IMR-90 (cell line): ENCODE measurements around the gene PCNP.

Experiments used
- BHLHE40 ChIP-seq: fragments of 150-350 bp; IDR thresholded peaks from 2 replicates; pipeline ENCODE4 v1.6.1; 2016; ENCODE audit warnings: mild to moderate bottlenecking, low read depth, low read length
- CEBPB ChIP-seq: IDR thresholded peaks from 2 replicates; pipeline ENCODE4 v1.6.1; 2012; ENCODE audit warnings: low read depth, low read length, improper control_type of control experiment
- CHD1 ChIP-seq: IDR thresholded peaks from 2 replicates; pipeline ENCODE4 v1.6.1; 2012; ENCODE audit warnings: low read depth, low read length, improper control_type of control experiment
- CTCF ChIP-seq: conservative IDR thresholded peaks from 2 replicates; pipeline ENCODE4 v1.5.1; 2012; ENCODE audit warnings: mild to moderate bottlenecking, low read depth, low read length, improper control_type of control experiment
- MXI1 ChIP-seq: IDR thresholded peaks from 2 replicates; pipeline ENCODE4 v1.6.1; 2012; ENCODE audit warnings: low read depth, mild to moderate bottlenecking, low read length, moderate library complexity, borderline replicate concordance
- POLR2A ChIP-seq: IDR thresholded peaks from 2 replicates; pipeline ENCODE4 v1.6.1; 2012; ENCODE audit warnings: mild to moderate bottlenecking, low read depth, low read length
- RAD21 ChIP-seq: IDR thresholded peaks from 2 replicates; pipeline ENCODE4 v1.6.1; 2012; ENCODE audit warnings: low read length, improper control_type of control experiment
- RCOR1 ChIP-seq: IDR thresholded peaks from 2 replicates; pipeline ENCODE4 v1.6.1; 2012; ENCODE audit warnings: mild to moderate bottlenecking, low read length, improper control_type of control experiment; ENCODE audit not compliant: insufficient replicate concordance
- RFX5 ChIP-seq: IDR thresholded peaks from 2 replicates; pipeline ENCODE4 v1.8.0; 2012; ENCODE audit warnings: low read depth, mild to moderate bottlenecking, low read length, moderate library complexity
- SMC3 ChIP-seq: fragments of 150-350 bp; IDR thresholded peaks from 2 replicates; pipeline ENCODE4 v1.6.1; 2016; ENCODE audit warnings: low read depth, mild to moderate bottlenecking, antibody characterized with exemption, low read length, moderate library complexity
- TF ChIP-seq, protein P1 (sequence below): fragments of 150-350 bp; IDR thresholded peaks from 2 replicates; pipeline ENCODE4 v1.6.1; 2016; ENCODE audit warnings: low read depth, mild to moderate bottlenecking, low read length, moderate library complexity, borderline replicate concordance

DNA sequence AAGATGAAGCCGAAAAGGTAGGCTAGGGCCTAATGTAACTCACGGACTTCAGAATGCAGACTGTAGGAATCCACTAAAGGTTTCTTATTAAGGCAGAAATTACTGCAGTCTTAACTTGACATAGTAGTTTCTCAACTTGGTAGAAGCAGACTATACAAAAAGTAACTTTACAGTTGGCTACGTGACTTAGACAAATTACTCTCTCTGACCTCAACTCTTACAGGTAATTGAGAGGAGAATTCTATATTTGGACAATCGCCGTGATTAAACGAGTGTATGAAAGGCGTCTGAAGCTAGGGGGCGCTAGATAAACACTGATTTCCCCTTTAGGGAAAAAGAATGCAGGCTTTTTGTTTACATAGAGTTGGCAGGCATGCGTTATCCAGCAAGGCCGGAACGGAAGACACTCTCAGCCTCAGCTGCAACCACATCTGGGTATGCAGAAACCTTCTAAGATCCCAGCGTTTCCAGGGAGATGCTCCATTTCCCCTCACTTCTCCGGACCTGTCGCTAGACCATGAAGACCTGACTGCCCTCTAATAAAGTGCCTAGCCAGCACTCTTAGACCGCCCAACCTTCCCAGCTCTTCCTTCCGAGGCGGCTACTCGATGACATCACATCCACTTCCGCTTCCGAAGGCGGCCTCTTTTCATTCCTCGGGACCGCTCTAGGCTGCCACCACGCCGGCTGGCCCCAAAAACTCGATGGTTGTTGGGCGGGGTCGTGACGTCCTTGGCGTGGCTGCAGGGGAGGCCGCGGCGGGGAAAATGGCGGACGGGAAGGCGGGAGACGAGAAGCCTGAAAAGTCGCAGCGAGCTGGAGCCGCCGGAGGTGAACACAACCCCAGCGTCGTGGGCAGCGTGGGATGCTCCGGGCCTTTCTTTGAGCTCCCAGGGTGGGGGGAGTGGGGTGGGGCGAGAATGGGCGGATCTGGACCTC lies at the start of gene PCNP:
- TF ChIP-seq RAD21, result peak; percentile 62
- TF ChIP-seq CTCF, result peak; percentile 90
- TF ChIP-seq MXI1, result peak; percentile 31; the same call in 1 of the 2 replicates
- TF ChIP-seq POLR2A, result peak; percentile 93
- TF ChIP-seq CEBPB, result no peak
- TF ChIP-seq BHLHE40, result peak; percentile 2; the same call in 1 of the 2 replicates
- TF ChIP-seq SMC3, result peak; percentile 42; the same call in 1 of the 2 replicates
- no peak for TF ChIP-seq CHD1
- TF ChIP-seq RCOR1, result no peak
- no peak for TF ChIP-seq RFX5
- TF ChIP-seq, protein P1, sequence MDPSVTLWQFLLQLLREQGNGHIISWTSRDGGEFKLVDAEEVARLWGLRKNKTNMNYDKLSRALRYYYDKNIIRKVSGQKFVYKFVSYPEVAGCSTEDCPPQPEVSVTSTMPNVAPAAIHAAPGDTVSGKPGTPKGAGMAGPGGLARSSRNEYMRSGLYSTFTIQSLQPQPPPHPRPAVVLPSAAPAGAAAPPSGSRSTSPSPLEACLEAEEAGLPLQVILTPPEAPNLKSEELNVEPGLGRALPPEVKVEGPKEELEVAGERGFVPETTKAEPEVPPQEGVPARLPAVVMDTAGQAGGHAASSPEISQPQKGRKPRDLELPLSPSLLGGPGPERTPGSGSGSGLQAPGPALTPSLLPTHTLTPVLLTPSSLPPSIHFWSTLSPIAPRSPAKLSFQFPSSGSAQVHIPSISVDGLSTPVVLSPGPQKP, result no peak
